22Rv1 (cell line): ENCODE results near the gene FANCL.

Experiments
- H3K27ac ChIP-seq: fragments of 450-650 bp; 2 replicates; pipeline ENCODE4 v1.5.1; 2017
- ZFX ChIP-seq: fragments of 450-650 bp; IDR thresholded peaks from 2 replicates; pipeline ENCODE4 v1.6.1; 2017; ENCODE audit warnings: antibody characterized with exemption, borderline replicate concordance
- TF ChIP-seq, protein P1 (sequence below): fragments of 450-650 bp; IDR thresholded peaks from 2 replicates; pipeline ENCODE4 v1.5.1; 2017; ENCODE audit warnings: mild to moderate bottlenecking

The FANCL gene

GRCh38 chr2:58138396-58139030, 102.6 kb downstream of the FANCL start:
- TF ChIP-seq ZFX, result no peak
- TF ChIP-seq, protein P1, sequence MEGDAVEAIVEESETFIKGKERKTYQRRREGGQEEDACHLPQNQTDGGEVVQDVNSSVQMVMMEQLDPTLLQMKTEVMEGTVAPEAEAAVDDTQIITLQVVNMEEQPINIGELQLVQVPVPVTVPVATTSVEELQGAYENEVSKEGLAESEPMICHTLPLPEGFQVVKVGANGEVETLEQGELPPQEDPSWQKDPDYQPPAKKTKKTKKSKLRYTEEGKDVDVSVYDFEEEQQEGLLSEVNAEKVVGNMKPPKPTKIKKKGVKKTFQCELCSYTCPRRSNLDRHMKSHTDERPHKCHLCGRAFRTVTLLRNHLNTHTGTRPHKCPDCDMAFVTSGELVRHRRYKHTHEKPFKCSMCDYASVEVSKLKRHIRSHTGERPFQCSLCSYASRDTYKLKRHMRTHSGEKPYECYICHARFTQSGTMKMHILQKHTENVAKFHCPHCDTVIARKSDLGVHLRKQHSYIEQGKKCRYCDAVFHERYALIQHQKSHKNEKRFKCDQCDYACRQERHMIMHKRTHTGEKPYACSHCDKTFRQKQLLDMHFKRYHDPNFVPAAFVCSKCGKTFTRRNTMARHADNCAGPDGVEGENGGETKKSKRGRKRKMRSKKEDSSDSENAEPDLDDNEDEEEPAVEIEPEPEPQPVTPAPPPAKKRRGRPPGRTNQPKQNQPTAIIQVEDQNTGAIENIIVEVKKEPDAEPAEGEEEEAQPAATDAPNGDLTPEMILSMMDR, result no peak
- no peak overlapping the region for H3K27ac ChIP-seq

GRCh38 chr2:58137856-58138255, 103.3 kb downstream of the FANCL start:
- TF ChIP-seq, protein P1, result no peak
- no peak for TF ChIP-seq ZFX
- no peak overlapping the region for H3K27ac ChIP-seq

DNA sequence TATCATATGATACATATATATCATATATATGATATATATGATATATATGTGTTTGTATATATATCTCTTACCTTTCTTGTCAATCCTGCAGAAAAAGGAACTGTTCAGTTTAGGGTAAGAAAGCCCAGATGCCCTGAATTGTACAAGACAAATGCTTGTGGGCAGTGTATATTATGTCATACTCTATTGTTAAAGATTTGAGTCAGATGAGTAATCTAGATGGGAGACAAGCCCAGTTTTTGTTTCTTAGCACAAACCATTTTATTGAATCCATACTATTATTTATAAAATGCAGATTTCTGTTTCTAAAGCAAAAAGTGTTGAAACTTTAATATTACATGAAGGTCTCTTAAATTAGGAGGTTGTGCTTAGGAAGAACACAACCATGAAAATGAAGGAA, 103.9 kb downstream of the FANCL start:
- no peak overlapping the region for H3K27ac ChIP-seq
- TF ChIP-seq ZFX, result no peak
- TF ChIP-seq, protein P1, result no peak

DNA sequence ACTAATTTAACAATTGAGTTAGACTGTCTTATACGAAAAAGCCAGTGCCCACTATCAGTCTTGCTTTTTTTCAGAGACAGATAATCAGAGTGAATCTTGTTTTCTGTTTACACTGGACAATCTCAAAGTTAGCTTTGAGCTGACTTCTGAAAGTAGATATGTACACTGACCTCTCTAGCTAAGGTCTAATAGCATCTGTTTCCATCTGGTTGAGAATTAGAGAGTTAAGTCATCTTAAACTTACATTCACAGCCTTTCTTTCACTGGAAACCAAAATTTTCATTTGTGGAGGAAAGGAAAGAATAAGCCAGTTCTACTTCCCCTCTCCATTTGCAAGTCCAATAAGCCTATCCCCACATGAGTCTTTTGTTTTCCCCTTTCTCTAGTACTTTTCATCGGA, 105.3 kb downstream of the FANCL start:
- no peak for TF ChIP-seq ZFX
- TF ChIP-seq, protein P1, result no peak

DNA sequence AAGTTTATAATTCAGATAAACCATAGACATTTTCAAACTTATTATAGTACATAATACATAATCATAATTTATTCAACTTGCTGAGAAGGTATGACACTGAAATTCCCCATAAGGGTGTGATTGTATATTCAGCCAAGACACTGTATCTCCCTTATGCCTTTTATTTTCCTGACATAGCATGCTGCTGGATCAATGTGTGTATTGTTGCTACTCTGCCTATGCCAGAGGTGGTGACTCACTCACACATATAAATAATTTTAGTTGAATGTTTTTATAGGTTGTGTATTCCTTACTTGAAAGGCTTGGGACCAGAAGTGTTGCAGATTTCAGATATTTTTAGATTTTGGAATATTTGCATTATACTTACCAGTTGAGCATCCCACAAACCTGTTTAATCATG, 107.7 kb downstream of the FANCL start:
- no peak for TF ChIP-seq ZFX
- TF ChIP-seq, protein P1, result no peak
- no peak overlapping the region for H3K27ac ChIP-seq

More for the DNA sequence above, 105.3 kb downstream of the FANCL start:
- no peak overlapping the region for H3K27ac ChIP-seq

GRCh38 chr2:58131191-58132011, 109.7 kb downstream of the FANCL start:
- no peak overlapping the region for H3K27ac ChIP-seq
- no peak for TF ChIP-seq ZFX
- TF ChIP-seq, protein P1, result peak; percentile 18; the same call in 1 of the 2 replicates

DNA sequence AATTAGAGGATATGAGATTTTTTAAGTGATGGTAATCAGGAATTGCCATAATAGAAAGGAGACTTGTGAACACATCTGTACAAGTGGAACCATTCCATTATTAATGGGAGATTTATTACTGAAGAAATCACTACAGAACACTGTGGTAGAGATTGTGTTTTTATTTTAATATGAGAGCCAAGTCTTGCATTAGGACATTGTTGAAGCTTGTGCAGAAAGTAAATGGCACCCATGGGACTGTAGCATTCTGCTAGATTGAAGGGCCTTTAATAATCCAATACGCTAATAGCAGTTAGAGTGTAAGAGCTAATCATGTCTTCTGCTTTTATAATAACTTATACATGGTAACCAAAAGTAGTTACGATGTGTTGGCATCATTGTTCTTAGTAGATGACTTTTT, 110.9 kb downstream of the FANCL start:
- H3K27ac ChIP-seq, result no peak overlapping the region
- TF ChIP-seq, protein P1, result no peak
- TF ChIP-seq ZFX, result no peak
